22Rv1 (cell line): Measurements from ENCODE around the gene AGBL3.

ENCODE experiments used
- CTCF ChIP-seq: fragments of 450-650 bp; IDR thresholded peaks from 2 replicates; pipeline ENCODE4 v1.5.1; 2017; ENCODE audit warnings: mild to moderate bottlenecking
- ZFX ChIP-seq: fragments of 450-650 bp; IDR thresholded peaks from 2 replicates; pipeline ENCODE4 v1.6.1; 2017; ENCODE audit warnings: antibody characterized with exemption, borderline replicate concordance

- TF ChIP-seq CTCF = no peak
- TF ChIP-seq ZFX = no peak
Measured at GRCh38 chr7:135181261-135181928, 195.1 kb downstream of the AGBL3 start.
